Glutamatergic neuron (in vitro differentiated cells): ENCODE measurements around the gene TMEM266. TPM values are rescaled to one million over a fixed set of nuclear protein-coding genes. Genes with fewer than 3 reads are reported as not detected.
A peak's percentile ranks its signal among the peaks of the same experiment; 100 is the strongest.

Experiments
- DNase-seq: peaks from one replicate; pipeline ENCODE4 v3.0.0; 2022
- H3K27ac Mint-ChIP-seq: one replicate; pipeline ENCODE4 v1.8.0; 2020; ENCODE audit warnings: mild to moderate bottlenecking, mixed read lengths, inconsistent platforms; ENCODE audit not compliant: unreplicated experiment
- H3K27me3 Mint-ChIP-seq: one replicate; pipeline ENCODE4 v1.8.0; 2020; ENCODE audit warnings: mild to moderate bottlenecking, moderate library complexity, mixed read lengths, inconsistent platforms; ENCODE audit not compliant: unreplicated experiment
- H3K36me3 Mint-ChIP-seq: one replicate; pipeline ENCODE4 v1.8.0; 2020; ENCODE audit warnings: mild to moderate bottlenecking, mixed read lengths, inconsistent platforms; ENCODE audit not compliant: unreplicated experiment
- H3K4me1 Mint-ChIP-seq: one replicate; pipeline ENCODE4 v1.8.0; 2020; ENCODE audit warnings: mild to moderate bottlenecking, low read depth, mixed read lengths, inconsistent platforms; ENCODE audit not compliant: unreplicated experiment
- H3K4me3 Mint-ChIP-seq: one replicate; pipeline ENCODE4 v1.8.0; 2020; ENCODE audit warnings: mild to moderate bottlenecking, mixed read lengths, inconsistent platforms; ENCODE audit not compliant: unreplicated experiment
- H3K9me3 Mint-ChIP-seq: one replicate; pipeline ENCODE4 v1.8.0; 2020; ENCODE audit warnings: mild to moderate bottlenecking, moderate library complexity, mixed read lengths, inconsistent platforms; ENCODE audit not compliant: unreplicated experiment
- total RNA-seq: library from RNA; stranded (reverse); fragmentation: NEBNext Ultra II Directional; extraction: Animal tissue kit (Norgen Biotek cat#: 25700); gene quantifications from one replicate; pipeline ENCODE4 v1.2.1, GENCODE V29; 2021; ENCODE audit not compliant: unreplicated experiment
- TF ChIP-seq, protein P1 (sequence below): fragments of 200-600 bp; sonication (generic); IDR thresholded peaks from one replicate; pipeline ENCODE4 v1.5.0; 2021; ENCODE audit not compliant: partially characterized antibody, unreplicated experiment

TMEM266 gene
- total RNA-seq, 1 donor from 2014 or later, result 1.3 TPM

DNA sequence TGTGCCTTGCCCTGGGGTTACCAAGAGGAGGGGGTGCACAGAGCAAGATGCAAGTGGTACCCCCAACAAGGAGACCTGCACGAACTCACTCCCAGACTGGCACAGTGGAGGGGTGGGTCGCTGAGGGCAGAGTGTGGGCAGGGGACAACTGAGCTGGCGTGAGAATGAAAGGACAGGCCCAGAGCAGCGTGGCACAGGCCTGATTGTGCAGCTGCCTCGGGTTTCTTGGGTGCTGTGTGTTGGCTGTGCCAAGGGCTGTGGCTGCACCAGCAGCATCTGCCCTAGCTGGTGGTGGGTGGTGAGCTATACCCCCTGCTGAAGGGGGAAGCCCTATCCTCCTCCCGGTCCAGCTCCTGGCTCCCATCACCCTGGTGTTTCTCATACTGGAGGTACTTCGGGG is 92.4 kb downstream of the TMEM266 start:
- Mint-ChIP-seq H3K9me3 (peaks cover 8% of the 10 kb centered on the region), H3K4me3 (no peak overlapping the region), H3K36me3 (no peaks in the 10 kb centered on the region), H3K4me1 (peaks cover 39% of the 10 kb centered on the region), H3K27ac (no peak overlapping the region), H3K27me3 (peaks cover 5% of the 10 kb centered on the region)
- no peak for DNase-seq
- TF ChIP-seq, protein P1, sequence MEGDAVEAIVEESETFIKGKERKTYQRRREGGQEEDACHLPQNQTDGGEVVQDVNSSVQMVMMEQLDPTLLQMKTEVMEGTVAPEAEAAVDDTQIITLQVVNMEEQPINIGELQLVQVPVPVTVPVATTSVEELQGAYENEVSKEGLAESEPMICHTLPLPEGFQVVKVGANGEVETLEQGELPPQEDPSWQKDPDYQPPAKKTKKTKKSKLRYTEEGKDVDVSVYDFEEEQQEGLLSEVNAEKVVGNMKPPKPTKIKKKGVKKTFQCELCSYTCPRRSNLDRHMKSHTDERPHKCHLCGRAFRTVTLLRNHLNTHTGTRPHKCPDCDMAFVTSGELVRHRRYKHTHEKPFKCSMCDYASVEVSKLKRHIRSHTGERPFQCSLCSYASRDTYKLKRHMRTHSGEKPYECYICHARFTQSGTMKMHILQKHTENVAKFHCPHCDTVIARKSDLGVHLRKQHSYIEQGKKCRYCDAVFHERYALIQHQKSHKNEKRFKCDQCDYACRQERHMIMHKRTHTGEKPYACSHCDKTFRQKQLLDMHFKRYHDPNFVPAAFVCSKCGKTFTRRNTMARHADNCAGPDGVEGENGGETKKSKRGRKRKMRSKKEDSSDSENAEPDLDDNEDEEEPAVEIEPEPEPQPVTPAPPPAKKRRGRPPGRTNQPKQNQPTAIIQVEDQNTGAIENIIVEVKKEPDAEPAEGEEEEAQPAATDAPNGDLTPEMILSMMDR, result no peak

DNA sequence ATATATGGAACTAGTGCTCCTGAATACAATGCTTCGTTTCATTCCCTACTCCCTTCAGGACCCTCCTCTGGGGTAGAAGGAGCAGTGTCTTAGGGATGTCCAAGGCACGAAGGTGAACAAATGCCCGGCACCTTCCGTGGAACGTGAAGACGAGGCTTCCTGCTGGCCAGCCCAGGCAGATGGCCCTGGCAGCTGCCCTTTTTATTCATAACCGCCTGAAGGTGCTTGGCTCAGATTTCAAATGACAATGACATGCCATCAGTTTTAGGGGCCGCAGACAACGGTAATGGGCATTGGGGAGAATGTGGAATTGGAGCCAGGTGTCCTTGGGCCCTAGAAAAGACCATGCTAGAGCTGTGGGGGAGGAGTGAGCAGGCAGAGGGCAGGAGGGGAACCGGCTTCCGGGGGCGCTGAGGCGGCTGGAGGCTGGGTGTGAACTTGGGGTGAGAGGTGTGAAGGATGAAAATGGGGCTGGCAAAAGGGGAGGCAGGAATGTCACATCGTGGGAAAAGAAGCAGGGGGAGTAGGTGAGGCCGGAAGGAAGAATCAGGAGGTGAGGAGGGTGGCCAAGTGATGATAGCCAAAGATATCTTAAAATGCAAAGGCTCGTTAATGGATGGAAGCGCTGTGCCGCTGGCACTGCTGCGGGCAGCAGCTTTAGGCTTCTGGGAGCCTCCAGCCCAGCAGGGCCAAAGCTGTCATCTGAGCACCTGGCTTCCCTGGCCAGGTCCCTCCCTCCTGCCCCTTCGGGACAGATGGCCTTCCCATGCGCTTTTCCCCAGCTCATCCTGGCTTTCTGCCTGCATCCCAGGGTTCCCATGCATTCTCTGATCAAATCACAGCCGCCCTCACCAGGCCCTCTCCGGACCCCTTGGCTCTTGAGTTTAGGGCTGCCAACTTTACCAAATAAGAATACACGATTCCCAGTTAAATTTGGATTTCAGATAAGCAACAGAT is 93.7 kb downstream of the TMEM266 start:
- Mint-ChIP-seq H3K4me3 (peak overlapping the region; percentile 1), H3K27ac (peak overlapping the region; percentile 70), H3K4me1 (peaks cover 40% of the 10 kb centered on the region), H3K36me3 (no peaks in the 10 kb centered on the region), H3K27me3 (peaks cover 5% of the 10 kb centered on the region), H3K9me3 (peaks cover 8% of the 10 kb centered on the region)
- TF ChIP-seq, protein P1, result no peak
- no peak for DNase-seq

DNA sequence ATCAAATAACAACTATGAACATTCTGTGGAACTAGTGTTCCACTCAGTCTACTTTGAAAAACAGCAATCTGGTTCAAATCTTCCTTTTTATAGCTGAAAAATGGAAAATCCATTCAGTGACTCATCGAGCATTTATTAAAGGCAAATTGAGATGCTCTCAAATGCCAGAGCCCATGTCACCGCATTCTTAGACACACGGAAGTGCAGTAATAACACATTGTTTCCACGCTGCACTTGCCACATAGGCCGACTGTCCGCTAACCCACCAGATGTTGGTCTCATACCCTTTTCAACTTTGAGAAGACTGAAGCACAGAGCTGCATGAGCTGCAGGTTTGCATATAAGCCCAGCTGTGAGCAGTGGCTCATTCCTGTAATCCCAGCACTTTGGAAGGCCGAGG is 95.9 kb downstream of the TMEM266 start:
- Mint-ChIP-seq H3K36me3 (no peaks in the 10 kb centered on the region), H3K4me1 (peaks cover 36% of the 10 kb centered on the region), H3K9me3 (peaks cover 9% of the 10 kb centered on the region), H3K27ac (no peak overlapping the region), H3K27me3 (peaks cover 9% of the 10 kb centered on the region), H3K4me3 (no peak overlapping the region)
- no peak for DNase-seq
- TF ChIP-seq, protein P1, result no peak

DNA sequence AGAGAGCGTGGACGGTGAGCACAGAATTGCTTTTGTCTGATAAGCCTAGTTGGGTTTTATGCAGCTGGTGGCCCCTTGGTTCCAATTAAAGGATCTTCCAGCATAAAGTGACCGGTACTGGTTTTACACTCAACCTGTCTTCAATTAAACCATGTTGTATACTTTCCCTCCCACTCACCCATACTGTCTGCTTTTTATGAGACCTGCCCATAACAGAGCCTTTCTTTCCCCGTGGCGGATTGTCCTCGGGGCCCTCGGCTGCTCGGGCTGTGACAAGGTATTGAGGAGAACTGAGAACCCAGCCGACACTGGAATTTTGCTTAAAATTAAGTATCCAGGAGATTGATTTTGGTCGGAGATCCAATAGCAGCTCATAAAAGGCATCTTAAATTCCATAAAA is 98.4 kb downstream of the TMEM266 start:
- Mint-ChIP-seq H3K4me3 (no peak overlapping the region), H3K36me3 (no peaks in the 10 kb centered on the region), H3K9me3 (peaks cover 7% of the 10 kb centered on the region), H3K27me3 (peaks cover 14% of the 10 kb centered on the region), H3K27ac (no peak overlapping the region), H3K4me1 (peaks cover 26% of the 10 kb centered on the region)
- no peak for DNase-seq
- TF ChIP-seq, protein P1, result no peak

DNA sequence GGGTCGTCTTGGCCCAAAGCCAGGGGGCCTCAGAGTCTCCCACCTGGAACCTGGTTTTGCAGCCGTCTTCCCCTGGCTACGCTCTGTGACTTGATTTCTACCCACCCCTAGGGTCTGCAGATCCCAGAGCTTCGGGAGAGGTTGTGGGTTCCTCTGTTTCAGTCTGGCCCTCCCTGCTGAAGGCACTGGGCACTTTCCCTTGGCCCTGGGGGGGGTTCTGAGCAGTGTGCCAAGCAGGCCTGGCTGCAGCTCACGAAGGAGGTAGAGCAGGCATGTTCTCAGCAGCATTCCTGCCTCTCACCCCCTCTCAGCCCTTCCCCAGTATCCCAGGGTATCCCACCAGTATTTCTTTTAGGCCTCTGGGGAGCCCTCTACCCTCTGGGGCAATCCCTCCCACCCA is 99.0 kb downstream of the TMEM266 start:
- Mint-ChIP-seq H3K9me3 (peaks cover 7% of the 10 kb centered on the region), H3K27me3 (peaks cover 12% of the 10 kb centered on the region), H3K4me1 (peaks cover 24% of the 10 kb centered on the region), H3K4me3 (no peak overlapping the region), H3K27ac (no peak overlapping the region), H3K36me3 (no peaks in the 10 kb centered on the region)
- TF ChIP-seq, protein P1, result no peak
- no peak for DNase-seq
